Keratinocyte (primary cell): ENCODE data around the gene WIPF3.

Experiments used
- CTCF ChIP-seq, 3 experiments: IDR thresholded peaks in 1 of 3; conservative IDR thresholded peaks in 1 of 3; optimal IDR thresholded peaks in 1 of 3; 2 replicates in 2 of 3; 3 replicates in 1 of 3; pipeline versions ENCODE3 to v1.5.1; 2011; ENCODE audit warnings: low read length in 3 of 3, mild to moderate bottlenecking in 3 of 3, moderate library complexity in 2 of 3, control low read depth in 1 of 3, inconsistent platforms in 1 of 3; ENCODE audit not compliant: insufficient read depth in 2 of 3; ENCODE audit errors: extremely low read depth in 1 of 3
- EZH2 ChIP-seq: IDR thresholded peaks from one replicate; pipeline ENCODE4 v1.6.1; 2012; ENCODE audit warnings: inconsistent platforms, mild to moderate bottlenecking, low read length, moderate library complexity

GRCh38 chr7:29783671-29784070 is 22.6 kb upstream of the WIPF3 start:
- TF ChIP-seq EZH2 (no peak), CTCF (optimal IDR thresholded peaks at IDR 0.05 in 1 of 3, IDR thresholded peaks at IDR 0.05 in 1 of 3, conservative IDR thresholded peaks at IDR 0.05 in 1 of 3; ENCODE audit: extremely low read depth in 1 of 3, insufficient read depth in 2 of 3, low read length in 3 of 3) (no peak)
